Bone marrow (tissue), 2 donors: ENCODE data around the gene SLC17A7.
A peak's percentile ranks its signal among the peaks of the same experiment; 100 is the strongest.
"Not testable (repeated sequence)": the region's sequence is repeated elsewhere in the genome, so short reads cannot be mapped to it uniquely, and the experiment has no call there.

Experiments
- DNase-seq, 2 donors: peaks; one replicate each; lab custom pipeline; 2025; lab: John Stamatoyannopoulos, UW

SLC17A7 gene

DNA sequence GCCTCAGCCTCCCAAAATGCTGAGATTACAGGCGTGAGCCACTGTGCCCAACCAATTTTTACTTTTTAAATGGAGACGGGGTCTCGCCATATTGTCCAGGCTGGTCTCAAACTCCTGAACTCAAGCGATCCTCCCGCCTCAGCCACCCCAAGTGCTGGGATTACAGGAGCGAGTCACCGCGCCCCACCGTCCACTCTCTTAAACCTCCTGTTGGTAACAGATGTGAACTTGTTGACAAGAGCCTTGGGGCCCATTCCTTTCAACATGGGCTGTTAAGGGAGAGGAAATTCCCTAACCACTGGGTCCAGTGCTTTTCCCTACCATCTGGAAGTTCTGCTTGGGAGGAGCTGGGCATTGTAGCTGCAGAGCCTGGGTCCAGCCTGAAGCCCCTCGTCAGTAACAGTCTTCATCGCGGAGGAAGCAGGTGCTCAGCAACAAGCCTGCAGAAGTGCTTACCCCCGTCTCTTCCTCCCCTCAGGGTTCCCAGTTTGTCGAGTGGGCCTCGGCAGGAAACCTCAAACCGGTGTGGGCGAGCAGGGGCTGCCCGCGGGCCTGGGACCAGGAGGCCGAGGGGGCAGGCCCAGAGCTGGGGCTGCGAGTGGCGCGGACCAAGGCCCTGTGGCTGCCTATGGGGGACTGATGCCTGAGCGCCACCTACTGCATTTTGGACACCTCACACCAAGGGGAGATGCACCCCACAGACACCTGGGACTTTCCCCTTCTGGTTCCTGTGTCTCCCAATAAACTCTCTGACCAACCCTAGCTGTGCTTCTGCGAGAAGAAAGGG is 28.7 kb upstream of the SLC17A7 start:
- peak; percentile 9 to 76 for DNase-seq

DNA sequence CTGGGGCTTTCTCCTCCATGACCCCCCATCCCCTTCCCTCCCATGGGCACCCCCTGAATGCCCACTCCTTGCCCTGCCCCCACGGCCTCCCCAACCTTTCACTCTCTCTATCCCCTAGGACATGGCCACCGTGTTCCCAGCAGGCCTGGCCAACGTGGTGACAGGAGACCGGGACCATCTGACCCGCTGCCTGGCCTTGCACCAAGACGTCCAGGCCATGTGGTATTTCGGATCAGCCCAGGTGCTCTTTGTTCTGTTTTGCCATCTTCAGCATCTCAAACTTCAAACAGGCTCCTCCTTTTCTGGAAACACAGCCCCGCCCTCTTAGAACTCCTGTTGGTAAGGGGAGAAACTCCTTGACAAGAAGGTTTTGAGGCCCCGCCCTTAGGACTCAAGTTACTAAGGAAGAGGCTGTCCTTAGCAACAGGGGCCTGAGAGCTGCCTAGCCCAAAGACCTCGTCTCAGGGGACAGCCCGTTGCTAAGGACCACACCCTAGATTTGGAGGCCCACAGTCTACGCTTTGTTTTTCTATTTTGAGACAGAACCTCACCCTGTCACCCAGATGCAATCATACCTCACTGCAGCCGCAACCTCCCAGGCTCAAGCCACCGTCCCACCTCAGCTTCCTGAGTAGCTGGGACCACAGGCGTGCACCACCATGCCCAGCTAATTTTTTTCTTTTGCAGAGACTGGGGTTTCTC is 27.6 kb upstream of the SLC17A7 start:
- no peak for DNase-seq

DNA sequence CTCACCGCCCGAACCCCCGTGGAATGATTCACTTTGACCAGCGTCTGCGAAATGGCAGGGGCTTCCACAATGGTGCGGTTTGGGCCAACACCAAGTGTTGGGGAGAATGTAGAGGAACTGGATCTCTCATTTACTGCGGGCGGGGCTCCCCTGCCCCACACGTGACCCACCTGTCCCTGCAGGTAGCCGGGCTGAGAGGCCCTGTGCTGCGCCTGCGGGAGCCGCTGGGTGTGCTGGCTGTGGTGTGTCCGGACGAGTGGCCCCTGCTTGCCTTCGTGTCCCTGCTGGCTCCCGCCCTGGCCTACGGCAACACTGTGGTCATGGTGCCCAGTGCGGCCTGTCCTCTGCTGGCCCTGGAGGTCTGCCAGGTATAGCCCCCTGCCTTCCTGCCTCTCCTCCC is 26.9 kb upstream of the SLC17A7 start:
- no peak for DNase-seq

DNA sequence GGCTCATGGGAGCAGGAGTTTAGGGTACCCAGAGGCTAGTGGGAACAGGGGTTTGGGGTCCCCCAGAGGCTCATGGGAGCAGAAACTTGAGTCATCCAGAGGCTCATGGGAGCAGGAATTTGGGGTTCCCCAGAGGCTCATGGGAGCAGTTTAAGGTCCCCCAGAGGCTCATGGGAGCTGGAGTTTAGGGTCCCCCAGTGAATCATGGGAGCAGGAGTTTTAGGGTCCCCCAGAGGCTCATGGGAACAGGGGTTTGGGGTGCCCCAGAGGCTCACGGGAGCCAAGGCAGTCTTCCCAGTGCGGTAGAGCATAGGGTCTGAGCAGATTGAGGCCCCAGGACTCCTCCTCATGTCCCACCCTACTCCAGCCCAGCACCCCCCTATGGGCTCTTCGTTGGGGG is 24.0 kb upstream of the SLC17A7 start:
- no peak for DNase-seq

DNA sequence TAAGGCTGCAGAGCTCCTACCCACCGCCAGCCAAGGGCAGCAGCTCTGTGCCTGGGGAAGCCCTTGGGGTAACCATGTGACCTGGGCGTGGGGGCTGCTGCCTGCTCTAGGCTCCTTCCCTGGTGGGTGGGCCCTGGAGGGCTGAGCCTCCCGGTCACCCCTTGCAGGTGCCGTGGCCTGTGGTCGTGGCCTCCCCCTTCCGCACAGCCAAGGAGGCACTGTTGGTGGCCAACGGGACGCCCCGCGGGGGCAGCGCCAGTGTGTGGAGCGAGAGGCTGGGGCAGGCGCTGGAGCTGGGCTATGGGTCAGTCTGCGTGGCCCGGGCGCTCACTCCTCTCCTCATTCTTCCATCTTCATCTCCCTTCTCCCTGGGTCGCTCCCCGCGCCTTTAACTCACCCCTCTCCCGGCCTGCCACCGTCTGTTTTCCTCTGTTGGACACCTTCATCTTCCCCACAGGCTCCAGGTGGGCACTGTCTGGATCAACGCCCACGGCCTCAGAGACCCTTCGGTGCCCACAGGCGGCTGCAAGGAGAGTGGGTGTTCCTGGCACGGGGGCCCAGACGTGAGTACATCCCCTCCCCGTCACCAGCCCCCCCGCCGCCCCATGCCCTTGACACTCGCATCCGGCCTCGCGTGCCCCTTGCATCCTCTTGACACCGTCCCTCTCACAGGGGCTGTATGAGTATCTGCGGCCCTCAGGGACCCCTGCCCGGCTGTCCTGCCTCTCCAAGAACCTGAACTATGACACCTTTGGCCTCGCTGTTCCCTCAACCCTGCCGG is 22.8 kb upstream of the SLC17A7 start:
- no peak for DNase-seq

DNA sequence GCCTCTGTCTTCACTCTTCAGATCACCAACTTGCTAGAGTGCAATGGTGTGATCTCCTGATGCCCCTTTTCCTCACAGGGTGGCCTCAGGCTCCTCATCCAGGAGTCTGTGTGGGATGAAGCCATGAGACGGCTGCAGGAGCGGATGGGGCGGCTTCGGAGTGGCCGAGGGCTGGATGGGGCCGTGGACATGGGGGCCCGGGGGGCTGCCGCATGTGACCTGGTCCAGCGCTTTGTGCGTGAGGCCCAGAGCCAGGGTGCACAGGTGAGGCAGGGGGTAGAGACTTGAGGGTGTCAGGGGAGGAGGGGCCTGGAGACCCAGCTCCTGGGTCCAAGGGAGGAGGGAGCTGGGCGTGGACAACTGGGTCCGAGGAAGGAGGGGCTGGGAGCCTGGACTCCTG is 21.2 kb upstream of the SLC17A7 start:
- DNase-seq = no peak

DNA sequence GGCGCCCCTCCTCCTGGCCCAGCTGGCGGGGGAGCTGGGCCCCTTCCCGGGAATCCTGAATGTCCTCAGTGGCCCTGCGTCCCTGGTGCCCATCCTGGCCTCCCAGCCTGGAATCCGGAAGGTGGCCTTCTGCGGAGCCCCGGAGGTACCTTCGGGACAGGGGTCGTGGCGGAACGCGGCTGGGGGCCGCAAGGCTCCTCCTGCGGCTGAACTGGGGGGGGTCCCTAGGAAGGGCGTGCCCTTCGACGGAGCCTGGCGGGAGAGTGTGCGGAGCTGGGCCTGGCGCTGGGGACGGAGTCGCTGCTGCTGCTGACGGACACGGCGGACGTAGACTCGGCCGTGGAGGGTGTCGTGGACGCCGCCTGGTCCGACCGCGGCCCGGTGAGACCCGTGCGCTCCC is 20.3 kb upstream of the SLC17A7 start:
- DNase-seq = no peak

DNA sequence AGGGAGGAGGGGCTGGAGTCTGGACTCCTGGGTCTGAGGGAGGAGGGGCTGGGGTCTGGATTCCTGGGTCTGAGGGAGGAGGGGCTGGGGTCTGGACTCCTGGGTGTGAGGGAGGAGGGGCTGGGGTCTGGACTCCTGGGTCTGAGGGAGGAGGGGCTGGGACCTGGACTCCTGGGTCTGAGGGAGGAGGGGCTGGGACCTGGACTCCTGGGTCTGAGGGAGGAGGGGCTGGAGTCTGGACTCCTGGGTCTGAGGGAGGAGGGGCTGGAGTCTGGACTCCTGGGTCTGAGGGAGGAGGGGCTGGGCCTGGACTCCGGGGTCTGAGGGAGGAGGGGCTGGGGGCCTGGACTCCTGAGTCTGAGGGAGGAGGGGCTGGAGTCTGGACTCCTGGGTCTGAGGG is 19.8 kb upstream of the SLC17A7 start:
- DNase-seq = not testable (repeated sequence)

DNA sequence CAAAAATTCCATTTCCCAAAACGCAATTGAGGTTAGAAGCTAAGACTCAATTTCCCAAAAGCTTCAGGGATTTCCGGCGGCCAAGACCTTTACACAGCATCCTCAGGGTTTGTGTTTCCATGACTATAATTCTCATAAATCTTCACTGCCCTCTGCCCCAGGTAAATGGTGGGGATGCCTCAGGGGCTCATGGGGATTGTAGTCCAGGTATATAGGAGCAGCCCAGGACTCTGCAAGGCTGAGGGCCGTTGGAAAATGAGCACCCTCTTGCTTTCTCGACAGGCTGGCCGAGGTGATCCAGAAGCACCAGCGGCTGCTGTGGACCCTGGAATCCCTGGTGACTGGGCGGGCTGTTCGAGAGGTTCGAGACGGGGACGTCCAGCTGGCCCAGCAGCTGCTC is 18.1 kb upstream of the SLC17A7 start:
- DNase-seq = no peak

DNA sequence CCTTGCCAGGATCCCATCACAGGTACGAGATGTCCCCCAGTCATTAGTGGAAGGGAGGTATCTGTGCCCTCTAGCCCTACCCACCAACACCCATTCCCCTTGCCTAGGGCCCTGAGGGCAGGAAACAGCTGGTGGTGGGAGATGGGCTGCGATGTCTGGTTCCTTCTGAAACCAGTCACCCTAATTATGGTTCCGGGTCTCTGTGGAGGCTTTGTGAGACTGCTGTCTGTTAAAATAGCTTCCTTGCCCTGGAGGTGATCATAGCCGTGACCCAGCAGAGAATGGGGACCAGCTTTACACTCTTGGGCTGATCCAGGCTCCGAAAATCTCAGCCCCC is 17.2 kb upstream of the SLC17A7 start:
- no peak for DNase-seq

DNA sequence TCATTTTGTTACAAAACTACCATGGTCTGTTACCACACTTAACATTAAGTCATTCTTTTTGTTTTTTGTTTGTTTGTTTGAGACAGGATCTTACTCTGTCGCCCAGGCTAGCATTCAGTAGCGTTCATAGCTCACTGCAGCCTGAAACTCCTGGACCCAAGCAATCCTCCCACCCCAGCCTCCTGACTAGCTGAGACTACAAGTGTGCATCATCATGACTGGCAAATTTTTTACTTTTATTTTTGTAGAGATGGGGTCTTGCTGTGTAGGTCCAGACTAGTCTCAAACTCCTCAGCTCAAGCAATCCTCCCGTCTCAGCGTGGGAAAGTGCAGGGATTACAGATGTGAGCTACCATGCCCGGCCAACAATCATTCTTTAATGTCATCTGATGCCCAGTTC is 15.0 kb upstream of the SLC17A7 start:
- DNase-seq = no peak

DNA sequence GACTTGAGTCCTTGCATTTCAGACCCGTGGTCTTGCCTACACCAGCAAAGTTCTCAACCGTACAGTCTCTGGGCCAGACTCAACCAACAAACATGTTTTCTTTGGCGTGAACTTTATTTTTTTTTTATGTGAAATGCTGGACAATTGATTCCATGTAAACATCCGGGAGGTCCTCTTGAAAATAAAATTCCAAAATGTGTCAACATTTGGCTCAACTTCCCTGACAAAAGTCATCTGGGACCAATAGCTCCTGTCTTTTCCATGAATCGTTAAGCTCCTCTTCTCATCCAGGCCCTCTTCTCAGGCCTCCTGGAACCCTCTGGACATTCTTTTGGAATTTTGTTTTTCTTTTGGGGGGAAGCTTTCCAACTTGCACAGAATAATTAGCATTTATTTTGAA is 14.4 kb upstream of the SLC17A7 start:
- no peak for DNase-seq

DNA sequence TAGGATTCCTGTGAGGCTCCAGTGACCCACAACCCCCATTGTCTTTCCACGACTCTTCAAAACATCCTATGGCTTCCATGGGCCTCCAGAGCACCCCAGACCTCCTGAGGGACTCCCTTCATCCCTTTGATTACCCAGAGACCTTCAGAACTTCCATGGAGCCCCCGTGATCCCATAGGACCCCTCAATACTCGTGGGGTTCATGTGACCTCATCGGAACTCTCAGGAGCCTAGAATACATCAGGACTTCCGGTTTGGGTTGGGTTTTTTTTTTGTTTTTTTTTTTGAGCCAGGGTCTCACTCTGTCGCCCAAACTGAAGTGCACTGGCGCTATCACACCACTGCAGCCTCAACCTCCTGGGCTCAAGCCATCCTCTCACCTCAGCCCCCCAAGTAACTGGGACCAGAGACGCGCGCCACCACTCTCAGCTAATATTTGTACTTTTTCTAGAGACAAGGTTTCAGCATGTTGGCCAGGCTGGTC is 12.5 kb upstream of the SLC17A7 start:
- DNase-seq = no peak

DNA sequence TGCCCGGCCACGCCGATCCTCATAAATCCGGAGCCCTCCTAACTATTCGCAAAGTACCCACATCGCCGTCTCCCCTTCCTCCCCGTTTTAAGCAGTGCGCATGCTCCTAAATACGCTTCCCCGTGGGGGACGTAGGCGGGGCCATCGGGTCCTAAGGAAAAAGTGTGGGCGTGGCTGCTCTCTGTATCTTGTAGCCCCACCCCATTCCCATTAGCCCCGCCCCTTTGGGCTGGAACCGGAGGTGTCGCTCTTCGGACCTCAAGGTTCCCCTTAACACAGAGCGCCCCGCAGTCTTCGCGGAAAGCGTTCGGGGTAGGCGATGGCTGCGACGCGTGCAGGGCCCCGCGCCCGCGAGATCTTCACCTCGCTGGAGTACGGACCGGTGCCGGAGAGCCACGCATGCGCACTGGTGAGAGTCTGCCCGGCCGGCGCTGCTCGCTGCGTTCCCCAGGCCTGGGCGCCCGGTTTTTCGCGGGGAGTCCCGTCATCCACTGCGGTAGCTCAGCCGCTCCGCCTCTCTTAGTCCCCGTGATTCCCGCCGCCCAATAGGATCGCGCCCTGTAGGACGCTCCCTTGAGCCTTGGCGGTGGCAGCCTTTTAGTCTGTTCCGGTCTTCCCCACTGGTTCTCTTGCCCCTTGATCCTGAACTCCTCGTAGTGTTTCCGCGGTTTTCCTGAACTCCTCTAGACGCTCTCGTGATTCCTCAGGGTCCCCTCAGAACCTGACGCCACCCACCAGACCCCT is 11.9 kb upstream of the SLC17A7 start, which contains the start of gene ALDH16A1:
ALDH16A1 (plus strand) TSS at position 213 of the 744 bp plus-strand sequence; CDS start at position 320, 107 bp downstream.
- peak; percentile 98 for DNase-seq

DNA sequence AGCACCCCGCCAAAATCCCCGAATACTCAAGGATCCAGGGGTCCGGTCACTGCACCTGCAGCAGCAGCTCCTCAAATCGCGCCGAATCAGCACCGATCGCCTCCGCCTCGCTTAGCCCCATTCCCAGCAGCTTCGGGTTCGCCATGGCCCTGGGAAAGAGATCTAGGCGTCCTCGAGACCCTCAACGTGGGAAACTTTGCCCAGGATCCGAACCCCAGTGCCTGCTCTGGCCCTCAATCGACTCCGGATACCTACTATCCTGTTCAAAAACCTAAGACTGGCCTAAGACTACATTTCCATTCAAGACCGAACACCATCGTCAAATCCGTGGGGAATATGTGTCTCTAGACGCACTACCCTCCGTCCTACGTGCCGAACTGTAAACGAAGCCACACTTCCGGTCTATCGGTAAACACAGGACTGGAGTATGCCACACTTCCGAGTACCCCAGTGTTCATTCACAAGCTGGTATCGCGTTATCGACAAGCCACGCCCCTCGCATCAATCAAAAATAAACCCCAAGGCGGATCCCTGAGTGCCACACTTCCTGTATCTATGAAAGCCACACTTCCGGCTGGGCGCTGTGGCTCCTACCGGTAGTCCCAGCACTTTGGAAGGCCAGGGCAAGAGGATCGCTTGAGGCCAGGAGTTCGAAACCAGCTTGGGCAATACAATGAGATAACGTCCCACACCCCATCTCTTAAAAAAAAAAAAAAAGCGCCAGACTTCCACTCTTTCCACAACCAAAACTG is 10.3 kb upstream of the SLC17A7 start, which contains the start of gene PIH1D1:
PIH1D1 (minus strand) TSS at position 385 of the 752 bp plus-strand sequence; CDS start at position 145, 240 bp downstream.
- peak; percentile 72 to 99 for DNase-seq

DNA sequence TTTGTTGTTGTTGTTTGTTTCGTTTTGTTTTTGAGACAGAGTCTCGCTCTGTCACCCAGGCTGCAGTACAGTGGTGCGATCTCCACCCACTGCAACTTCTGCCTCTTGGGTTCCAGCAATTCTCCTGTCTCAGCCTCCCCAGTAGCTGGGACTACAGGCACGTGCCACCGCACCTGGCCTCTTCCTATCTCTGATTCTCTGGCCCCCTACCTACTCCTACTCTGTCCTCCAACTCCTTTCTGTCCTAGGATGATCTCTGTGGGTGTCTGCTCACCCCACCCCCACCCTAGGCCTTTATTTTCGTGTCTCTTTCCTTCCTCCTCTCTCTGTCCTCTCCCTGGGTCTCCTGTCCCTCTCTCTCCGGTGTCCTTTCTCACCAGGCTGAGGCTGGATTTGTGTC is 9.1 kb upstream of the SLC17A7 start:
- no peak for DNase-seq

DNA sequence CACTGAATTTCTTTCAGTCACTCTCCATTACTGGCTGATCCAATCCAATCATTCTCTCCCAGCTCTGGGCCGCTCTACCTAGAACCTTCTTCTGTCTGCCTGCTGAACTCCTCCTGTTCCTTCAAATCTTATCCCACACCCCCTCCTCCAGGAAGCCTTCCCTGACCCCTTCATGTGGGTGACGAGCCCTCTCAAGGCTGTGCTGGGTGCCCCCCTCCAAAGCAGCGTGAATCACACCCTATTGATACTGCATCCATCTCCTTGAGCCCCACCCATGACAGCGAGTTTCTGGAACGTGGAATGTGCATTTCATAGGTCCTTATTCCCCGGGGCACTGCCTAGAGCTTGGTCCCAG is 7.1 kb upstream of the SLC17A7 start:
- no peak for DNase-seq

DNA sequence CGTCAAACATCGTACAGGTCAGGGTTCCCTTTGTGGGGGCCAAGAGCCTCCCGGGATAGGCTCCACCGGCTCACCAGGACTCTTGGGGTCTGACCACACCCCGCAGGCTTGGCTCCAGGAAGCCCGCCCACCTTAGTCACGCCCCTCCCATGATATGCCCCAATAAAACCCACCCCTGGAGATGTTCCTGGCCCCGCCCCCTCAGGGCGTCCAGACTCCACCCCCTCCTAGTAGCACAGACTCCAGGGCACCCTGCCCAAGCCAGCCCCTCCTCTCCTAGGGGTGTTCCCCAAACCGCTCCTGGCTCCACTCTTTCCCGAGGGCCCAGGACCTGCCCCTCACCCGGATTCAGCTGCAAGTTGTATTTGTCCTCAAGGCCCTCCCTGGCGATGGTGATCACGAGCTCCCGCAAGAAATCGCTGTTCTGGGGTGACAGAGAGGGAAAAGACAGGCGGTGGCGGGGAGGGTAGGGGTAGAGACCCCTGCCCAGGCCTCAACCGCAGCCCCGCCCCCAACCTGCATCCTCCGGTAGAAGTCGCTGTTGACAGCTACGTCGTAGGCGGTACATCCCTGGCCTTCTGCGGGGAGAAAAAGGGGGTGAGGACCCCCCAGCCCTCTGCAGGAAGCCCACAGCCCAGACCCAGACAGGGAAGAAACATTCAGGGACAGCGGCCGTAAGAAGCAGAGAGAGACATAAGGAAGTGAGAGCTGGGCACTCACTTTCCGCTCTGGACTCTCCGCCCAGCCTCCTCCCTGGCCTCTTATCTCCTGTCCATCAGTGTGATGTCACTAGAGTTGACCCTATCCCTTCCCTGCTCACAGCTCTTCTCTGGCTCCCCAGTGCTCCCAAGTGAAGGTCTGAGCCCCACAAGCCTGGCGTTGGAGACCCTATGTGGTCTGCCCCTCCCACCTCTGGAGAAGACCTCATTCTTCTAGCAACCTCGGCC is 6.4 kb upstream of the SLC17A7 start:
- DNase-seq = no peak

DNA sequence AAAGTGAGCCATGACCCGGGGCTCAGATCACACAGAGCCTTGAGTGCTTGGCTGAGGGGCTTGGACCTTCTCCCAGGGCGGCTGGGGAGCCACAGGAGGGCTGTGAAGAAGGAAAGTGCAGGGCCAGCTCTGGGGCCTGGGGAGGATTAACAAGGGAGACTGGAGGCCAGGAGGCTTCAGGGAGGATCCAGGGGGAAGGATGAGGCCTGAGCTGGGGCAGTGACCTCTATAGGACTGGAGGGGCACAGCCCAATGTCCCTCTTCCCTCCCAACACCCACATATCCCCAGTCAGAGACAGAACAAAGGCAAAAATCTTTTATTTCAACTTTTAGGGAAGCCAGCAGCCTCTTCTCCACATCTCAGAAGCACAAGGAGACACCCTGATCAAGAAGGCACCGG is 4.7 kb upstream of the SLC17A7 start:
- DNase-seq = no peak

DNA sequence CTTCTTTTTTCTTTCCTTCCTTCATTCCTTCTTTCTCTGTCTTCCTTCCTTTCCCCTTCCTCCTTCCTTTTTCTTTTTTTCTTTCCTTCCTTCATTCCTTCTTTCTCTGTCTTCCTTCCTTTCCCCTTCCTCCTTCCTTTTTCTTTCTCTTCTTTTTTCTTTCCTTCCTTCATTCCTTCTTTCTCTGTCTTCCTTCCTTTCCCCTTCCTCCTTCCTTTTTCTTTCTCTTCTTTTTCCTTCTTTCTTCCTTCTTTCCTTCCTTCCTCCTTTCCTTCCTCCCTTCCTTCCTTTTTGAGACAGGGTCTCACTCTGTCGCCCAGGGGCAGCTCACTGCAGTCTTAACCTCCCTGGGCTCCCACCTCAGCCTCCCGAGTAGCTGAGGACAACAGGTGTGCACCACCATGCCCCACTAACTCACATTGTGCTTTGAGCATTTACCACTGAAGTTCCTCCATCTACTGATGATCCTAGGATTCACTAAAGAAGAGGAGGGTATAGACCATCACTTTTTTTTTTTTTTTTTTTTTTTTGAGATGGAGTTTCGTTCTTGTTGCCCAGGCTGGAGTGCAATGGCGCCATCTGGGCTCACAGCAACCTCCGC is 2.9 kb upstream of the SLC17A7 start:
- not testable (repeated sequence) for DNase-seq
